ENCODE measurements around the gene PSME2. TPM values are rescaled to one million over a fixed set of nuclear protein-coding genes. Genes with fewer than 3 reads are reported as not detected.

PSME2 gene
- total RNA-seq, 1 donor from 2014 or later = 110 TPM

DNA sequence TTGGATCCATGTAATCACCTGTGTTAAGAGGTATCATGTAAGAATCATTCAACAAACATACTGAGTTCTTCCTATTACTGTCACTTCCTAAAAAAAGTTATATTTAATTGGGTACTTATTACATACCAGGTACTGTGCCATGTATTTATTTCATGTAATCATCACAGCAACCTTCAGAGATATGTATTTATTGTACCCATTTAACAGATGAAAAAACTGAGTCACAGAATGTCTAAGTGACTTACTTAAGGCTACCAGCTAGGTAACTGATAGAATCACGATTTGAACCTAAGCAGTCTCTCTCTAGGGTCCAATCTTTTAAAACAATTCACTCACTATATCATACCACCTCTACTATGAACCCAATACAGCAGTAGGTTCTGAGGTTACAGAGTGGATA lies 2.0 kb downstream of the PSME2 start:
- H3K36me3 ChIP-seq (ENCODE audit: control insufficient read depth, insufficient read depth, low read length) = no peaks in the 10 kb centered on the region
- H3K4me3 ChIP-seq (ENCODE audit: low read depth, low read length) = no peak overlapping the region
- no peaks in the 10 kb centered on the region for H3K27me3 ChIP-seq (ENCODE audit: control insufficient read depth, insufficient read depth, low read length)
- TF ChIP-seq, protein P1, sequence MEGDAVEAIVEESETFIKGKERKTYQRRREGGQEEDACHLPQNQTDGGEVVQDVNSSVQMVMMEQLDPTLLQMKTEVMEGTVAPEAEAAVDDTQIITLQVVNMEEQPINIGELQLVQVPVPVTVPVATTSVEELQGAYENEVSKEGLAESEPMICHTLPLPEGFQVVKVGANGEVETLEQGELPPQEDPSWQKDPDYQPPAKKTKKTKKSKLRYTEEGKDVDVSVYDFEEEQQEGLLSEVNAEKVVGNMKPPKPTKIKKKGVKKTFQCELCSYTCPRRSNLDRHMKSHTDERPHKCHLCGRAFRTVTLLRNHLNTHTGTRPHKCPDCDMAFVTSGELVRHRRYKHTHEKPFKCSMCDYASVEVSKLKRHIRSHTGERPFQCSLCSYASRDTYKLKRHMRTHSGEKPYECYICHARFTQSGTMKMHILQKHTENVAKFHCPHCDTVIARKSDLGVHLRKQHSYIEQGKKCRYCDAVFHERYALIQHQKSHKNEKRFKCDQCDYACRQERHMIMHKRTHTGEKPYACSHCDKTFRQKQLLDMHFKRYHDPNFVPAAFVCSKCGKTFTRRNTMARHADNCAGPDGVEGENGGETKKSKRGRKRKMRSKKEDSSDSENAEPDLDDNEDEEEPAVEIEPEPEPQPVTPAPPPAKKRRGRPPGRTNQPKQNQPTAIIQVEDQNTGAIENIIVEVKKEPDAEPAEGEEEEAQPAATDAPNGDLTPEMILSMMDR (IDR thresholded peaks at IDR 0.05; ENCODE audit: insufficient read depth, low read length, poor library complexity, severe bottlenecking) = no peak
- no peak for DNase-seq (ENCODE audit: low read depth)

DNA sequence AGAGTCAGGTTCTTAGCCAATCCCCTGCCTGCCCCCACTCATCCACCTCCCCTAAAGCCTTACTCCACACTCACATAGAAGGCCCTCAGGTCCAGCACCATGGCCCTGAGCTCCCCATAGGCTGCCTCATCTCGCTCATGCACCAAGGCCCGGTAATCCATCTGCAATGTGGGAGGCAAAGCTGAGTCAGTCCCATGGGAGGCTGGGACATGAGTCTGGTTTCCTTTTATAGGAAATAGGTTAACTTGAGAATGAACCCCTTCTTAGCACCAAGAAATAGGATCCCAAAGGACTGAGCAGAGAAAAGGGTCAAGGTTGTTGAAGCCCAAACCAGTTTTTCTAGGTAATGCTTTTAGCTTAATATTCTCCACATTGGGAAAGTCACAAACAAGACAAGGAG lies 2.9 kb downstream of the PSME2 start:
- peaks cover 2% of the 10 kb centered on the region for H3K36me3 ChIP-seq (ENCODE audit: control insufficient read depth, insufficient read depth, low read length)
- no peak overlapping the region for H3K4me3 ChIP-seq (ENCODE audit: low read depth, low read length)
- TF ChIP-seq, protein P1 (IDR thresholded peaks at IDR 0.05; ENCODE audit: insufficient read depth, low read length, poor library complexity, severe bottlenecking) = no peak
- no peak for DNase-seq (ENCODE audit: low read depth)
- H3K27me3 ChIP-seq (ENCODE audit: control insufficient read depth, insufficient read depth, low read length) = no peaks in the 10 kb centered on the region

DNA sequence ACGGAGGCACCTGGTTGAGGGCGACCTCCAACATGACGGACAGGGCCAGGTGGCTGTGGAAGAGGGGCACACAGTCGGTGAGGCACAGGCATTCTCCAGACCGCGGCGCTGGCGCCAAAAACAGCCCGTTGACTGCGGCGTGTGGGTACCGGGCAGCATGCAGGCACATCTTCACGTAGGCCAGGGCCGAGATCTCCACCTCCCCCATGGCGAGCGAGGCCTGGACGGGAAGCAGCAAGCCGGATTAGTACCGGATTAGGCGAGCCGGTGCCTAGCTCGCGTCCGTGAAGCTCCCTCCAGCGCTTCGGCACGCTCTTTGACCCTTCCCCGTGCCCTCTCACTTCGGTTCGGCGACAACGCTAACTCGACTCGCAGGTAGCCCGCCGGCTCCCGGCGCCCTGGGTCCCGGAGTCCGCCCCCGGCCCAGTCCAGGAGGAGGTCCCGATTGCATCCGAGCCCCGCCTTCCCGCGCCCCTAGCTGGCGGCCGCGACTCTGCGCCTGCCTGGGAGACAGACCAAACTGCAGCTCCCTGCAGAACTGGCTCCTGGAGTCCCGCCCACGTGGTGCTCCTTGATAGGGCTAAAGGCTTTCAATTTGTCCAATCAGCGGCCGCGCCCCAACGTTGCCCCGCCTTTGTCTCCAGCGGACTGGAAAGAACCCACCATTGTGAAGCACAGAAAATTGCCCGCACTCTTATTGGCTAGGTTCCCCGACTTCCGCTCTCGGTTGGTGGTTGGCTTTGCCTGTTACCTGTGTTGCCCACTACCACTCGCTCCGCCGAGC lies 5.1 kb downstream of the PSME2 start, which contains the start of gene EMC9:
Gene EMC9 (minus strand): TSS at position 495 of the 784 bp plus-strand sequence. CDS start 287 bp downstream, at position 208.
- DNase-seq (ENCODE audit: low read depth) = peak; percentile 98
- Histone ChIP-seq H3K27me3 (ENCODE audit: control insufficient read depth, insufficient read depth, low read length) (no peaks in the 10 kb centered on the region), H3K4me3 (ENCODE audit: low read depth, low read length) (peak within 1 kb of the TSS; percentile 91), H3K36me3 (ENCODE audit: control insufficient read depth, insufficient read depth, low read length) (peaks cover 2% of the 10 kb centered on the region)
- TF ChIP-seq, protein P1 (IDR thresholded peaks at IDR 0.05; ENCODE audit: insufficient read depth, low read length, poor library complexity, severe bottlenecking) = peak; percentile 35

DNA sequence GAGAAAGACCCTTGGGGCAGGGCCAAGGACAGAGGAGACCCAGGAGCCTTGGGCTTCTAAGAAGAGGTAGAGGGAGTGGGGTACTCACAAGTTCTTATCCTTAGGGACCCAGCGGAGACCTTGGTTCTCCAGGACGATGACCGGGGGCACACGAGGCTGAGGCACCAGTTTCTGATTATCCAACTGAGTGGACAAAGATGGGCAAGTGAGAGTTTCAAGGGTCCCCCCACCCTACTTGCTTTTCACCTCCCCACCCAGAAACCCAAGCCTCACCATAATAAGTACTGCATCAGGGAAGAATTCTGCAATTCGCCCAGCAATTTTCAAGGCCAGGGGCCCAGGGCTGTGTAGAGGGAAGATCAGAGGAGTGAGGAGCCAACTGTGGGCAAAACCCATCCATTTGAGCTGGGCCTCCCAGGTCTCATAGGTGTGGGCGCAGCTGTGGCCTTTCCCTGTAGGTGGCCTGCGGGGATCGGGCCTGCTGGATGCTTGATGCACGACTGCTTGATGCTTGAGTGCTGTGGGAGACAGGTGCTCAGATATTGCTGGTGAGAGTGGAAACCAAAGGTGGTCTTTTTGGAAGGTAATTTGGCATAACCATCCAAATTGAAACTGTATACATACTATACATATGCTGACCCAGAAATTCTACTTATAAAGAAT lies 7.0 kb downstream of the PSME2 start:
- peaks cover 2% of the 10 kb centered on the region for H3K36me3 ChIP-seq (ENCODE audit: control insufficient read depth, insufficient read depth, low read length)
- H3K27me3 ChIP-seq (ENCODE audit: control insufficient read depth, insufficient read depth, low read length) = no peaks in the 10 kb centered on the region
- TF ChIP-seq, protein P1 (IDR thresholded peaks at IDR 0.05; ENCODE audit: insufficient read depth, low read length, poor library complexity, severe bottlenecking) = no peak
- DNase-seq (ENCODE audit: low read depth) = no peak
- H3K4me3 ChIP-seq (ENCODE audit: low read depth, low read length) = no peak overlapping the region

DNA sequence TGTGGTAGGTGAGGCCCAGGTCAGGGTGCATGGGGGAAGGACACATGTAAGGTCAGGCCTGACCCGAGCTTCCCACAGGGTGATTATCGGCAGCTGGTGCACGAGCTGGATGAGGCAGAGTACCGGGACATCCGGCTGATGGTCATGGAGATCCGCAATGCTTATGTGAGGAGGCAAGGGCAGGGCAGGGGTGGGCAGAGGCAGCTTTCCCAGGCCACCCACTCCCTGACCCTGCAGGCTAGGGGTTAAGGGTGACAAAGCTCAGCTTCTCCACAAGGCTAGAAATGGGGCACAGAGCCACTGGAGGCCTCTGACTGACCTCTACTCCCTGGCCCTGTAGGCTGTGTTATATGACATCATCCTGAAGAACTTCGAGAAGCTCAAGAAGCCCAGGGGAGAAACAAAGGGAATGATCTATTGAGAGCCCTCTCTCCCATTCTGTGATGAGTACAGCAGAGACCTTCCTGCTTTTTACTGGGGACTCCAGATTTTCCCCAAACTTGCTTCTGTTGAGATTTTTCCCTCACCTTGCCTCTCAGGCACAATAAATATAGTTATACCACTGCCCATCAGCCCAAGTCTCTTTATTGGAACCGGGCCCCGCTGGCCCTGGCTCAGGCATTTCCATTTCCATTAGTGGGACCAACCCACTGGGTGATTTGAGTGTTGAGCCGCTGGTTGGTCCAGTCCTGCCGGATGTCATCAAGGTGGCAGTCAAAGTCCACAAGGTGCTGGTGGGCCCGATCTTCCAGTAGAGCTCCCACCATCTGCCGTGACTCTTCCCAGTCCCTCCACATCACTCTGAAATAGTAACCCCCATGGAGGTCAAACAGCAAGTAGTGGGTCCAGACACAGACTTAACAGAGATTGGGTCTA lies 7.8 kb downstream of the PSME2 start:
- H3K36me3 ChIP-seq (ENCODE audit: control insufficient read depth, insufficient read depth, low read length) = peaks cover 2% of the 10 kb centered on the region
- no peak overlapping the region for H3K4me3 ChIP-seq (ENCODE audit: low read depth, low read length)
- TF ChIP-seq, protein P1 (IDR thresholded peaks at IDR 0.05; ENCODE audit: insufficient read depth, low read length, poor library complexity, severe bottlenecking) = no peak
- no peaks in the 10 kb centered on the region for H3K27me3 ChIP-seq (ENCODE audit: control insufficient read depth, insufficient read depth, low read length)
- no peak for DNase-seq (ENCODE audit: low read depth)

Data from kidney epithelial cell (primary cell).